HG02884 (cell line): ENCODE results near the gene CENPO.
"Not testable (repeated sequence)": the region's sequence is repeated elsewhere in the genome, so short reads cannot be mapped to it uniquely, and the experiment has no call there.

Experiments
- ATAC-seq: cut with Tn5 transposase; IDR thresholded peaks from one replicate; pipeline ENCODE4 v1.9.1; 2021; ENCODE audit warnings: mild to moderate bottlenecking, moderate library complexity; ENCODE audit not compliant: unreplicated experiment

Gene CENPO

DNA sequence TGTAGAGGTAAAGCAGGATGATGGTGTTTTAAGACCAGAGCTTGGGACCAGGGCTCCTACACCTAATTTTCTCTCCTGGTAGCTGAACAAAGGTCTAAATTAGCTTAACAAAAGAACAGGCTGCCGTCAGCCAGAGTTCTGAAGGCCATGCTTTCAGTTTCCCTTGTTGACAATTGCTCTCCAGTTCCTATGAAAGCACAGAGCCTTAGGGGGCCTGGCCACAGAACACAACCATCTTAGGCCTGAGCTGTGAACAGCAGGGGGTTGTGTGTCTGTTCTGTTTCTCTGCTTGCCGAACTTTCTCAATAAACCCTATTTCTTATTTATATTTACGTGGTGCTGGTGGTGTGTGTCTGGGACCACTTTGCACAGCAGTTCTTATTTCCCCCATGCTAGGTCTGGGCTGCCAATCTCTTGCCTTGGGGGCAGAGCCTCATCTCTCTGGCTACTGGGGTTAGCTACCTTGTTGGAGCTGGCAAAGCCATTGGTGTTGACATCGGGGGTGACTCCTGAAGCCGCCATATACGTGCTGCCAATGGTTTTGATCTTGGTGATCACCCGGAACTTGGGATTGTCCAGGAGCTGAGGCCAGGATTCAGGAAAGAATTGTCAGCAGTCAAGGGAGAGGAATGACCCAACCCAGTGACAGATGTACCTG, 29.0 kb downstream of the CENPO start:
- no peak for ATAC-seq

DNA sequence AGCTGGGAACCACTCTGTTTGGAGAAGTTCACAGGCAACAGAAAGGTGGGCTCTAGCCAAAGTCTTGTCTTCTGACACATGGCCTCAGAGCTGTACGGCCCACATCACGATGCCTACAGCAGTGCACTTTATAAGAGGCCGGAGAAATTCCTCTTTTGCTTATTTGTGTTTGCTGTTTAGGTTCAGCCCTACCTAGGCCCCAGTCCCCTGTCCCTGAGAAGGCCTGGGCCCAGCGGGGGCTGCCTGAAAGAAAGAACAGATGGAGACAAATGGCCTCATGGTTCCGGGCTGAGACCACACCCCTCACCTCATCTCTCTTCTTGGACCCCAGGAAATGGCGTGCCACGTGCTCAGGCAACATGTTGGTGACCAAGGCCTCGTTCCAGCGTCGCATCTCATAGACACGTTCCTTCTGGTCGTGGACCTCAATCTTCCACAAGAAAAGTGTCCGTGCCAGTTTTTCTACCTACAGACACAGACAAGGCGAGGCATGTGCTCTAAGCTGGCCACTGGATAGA, 30.9 kb downstream of the CENPO start:
- no peak for ATAC-seq

DNA sequence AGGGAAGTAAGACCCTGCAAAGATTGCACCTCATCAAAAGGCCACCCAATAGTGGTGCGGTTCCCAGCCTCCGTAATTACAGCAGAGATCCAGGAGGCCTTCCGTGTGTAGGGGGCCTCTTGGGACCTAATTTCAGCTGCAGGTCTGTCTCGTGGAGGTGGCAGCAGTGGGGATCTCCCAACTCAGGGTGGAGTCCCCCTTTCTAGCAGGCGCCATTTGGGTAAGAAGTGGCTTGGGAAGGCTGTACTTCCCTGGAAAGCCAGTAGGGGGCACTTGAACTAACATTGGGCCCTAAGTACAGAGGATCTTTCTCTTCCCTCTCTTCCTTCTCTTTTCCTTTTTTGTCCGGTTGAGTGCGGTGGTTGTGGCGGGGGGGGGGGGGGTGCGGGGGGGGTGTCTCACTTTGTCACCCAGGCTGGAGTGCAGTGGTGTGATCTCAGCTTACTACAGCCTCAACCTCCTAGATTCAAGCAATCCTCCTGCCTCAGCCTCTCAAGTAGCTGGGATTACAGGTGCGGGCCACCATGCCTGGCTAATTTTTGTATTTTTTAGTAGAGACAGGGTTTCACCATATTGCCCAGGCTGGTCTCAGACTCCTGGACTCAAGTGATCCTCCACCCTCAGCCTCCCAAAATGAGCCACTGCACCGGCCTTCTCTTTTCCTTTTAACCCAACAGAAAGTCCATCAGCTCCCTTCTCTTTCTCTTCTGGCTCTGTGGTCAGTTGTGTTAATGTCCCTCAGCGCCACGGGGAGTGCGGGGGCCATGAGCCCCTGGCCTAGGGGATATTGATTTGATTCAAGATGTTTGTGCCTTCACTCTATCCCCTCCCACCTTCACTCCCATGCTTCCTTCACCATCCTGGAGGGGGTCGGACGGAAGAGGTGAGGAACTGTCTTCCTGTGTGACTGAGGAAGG, 32.0 kb downstream of the CENPO start:
- ATAC-seq = no peak

DNA sequence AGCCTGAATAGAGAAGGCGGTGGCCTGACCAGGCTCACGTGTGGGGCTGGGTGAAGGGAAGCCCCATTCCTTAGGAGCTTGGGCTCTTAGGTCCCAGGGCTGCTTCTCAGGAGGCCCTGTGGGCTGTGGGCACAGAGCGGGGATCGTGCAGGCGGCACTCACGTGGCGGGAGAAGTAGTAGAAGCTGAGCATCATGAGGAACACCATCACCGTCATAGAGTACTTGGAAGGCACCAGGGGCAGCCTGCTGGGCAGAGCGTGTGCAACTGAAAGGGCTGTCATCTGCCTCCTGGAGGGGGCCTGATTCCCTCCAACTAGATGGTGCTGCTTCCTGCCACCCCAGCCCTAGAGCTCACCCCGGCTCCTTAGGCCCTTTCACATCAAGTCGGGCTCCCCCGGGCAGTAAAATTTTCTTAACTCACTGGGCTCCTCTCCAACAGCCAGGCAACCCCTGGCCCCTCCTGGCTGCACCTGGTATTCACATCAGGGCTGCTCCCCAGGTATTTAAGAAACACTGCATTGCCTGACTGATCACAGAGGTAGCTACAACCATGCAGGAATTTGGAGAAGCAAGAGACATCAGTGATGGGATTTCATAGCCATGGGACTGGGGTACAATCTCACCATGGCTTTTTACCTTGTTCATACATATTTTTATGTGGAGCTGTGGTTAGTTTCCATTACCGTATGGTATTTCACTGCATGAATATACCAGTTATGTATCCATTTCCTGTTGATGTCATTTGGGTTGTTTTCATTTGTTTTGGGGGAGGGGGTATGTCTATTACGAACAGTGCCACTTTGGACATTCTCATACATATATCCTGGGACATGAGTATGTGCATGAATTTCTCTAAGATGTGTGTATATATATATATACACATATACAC, 32.9 kb downstream of the CENPO start:
- no peak for ATAC-seq

DNA sequence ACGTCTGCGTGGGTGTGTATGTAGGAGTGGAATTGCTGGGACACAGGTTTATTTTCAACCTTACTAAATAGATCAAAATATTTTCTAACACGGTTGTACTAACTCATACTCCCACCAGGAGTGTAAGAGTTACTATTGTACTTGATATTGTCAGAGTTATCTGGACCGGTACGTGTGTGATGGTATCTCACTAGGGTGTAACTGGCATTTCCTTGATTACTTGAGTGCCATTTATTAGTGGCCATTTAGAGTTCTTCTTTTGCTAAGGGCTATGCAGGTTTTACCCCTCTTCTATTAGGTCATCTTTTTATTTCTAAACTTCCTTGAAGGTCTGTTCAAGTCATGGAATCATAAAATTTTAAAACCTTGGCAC, 33.5 kb downstream of the CENPO start:
- ATAC-seq = no peak

DNA sequence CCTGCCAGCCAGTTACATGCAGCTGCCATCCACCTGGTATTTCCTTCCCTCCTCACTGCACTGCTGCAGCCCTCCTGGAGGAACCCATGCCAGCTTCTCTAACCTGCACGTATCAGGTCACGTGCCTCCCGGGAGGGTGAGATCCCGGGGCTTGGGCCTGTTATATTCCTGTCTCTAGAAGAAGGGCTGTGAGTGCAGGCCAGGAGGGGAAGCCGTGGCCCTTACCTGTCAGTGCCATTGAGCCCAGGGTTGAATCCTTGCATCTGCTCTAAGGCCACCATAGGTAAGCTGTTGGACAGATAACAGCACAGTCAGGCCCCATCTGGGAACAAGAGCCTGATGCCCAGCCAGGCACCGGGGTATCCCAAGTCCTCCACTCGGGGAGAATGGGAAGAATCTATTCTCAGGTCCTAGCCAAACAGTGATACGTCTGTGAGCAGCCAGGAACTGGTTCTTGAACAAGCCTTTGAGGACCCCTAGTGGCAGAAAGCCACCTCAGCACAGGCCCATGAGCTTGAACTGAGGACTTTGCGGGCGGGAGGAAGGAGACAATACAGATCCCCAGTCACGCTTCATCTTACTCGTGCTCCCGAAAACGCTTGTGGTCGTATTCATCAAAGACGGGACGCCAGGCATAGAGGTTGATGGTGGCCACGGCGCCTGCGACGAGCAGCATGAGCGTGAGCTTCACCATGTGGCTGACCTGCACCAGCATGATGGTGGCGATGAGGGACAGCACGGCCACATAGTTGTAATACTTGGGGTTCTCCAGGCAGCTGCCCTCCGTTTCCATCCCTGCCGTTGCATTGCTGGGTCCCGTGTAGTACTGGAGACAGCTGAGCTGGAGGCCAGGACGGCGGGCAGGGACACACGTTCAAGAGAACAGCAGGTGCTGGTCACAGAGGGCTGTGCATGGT, 34.4 kb downstream of the CENPO start:
- peak; percentile 76 for ATAC-seq

DNA sequence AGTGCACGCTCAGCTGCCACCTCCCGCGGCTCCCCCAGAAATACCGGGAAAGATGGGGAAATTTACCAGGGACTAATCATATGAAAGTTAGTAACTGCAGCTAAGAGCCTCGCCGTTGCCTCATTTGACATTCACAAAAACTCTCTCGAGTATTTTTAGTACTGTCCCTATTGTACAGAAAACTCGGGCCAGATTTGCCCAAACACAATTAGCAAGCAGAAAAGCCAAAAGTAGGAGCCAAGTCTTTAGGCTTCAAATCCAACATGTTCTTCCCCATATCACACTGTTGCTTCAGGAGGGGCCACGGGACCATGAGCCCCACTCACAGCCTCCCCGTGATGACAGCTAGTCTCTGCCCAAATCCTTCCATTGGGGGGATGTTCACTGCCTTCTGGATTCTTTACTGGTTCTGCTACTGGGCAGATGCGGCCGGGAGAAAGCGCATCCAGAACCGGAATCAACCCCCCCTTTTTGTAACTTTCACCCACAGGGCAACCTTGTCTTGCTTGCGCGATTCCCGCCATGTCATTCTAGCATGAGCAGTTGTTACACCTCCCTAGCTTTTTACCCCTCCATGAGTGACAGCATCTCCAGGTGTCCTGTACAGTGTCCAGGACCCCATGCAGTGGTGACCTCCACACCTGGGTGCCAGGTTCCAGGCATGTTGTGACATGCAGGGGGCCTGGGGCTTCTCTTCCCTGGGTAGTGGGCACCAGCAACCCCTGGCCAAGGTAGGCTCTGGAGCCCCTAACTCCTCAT, 35.2 kb downstream of the CENPO start:
- no peak for ATAC-seq

DNA sequence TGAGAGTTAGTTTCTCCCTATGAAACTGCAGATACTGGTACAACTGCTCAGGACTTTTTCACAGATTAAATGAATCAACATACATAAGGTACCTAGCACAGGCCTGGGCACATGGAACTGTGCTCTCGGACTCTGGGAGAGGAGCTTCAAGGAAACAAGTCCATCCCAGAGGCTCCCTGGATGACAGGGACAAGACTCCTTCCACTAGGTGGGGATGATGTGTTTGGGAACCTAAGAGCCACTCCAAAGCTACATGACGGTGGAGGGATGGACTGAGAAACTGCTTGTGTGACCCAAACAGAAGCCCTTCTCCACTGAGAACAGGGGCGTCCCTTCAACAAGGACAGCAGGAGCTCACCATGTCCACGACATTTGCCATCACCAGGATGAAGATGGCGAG, 37.1 kb downstream of the CENPO start:
- no peak for ATAC-seq

DNA sequence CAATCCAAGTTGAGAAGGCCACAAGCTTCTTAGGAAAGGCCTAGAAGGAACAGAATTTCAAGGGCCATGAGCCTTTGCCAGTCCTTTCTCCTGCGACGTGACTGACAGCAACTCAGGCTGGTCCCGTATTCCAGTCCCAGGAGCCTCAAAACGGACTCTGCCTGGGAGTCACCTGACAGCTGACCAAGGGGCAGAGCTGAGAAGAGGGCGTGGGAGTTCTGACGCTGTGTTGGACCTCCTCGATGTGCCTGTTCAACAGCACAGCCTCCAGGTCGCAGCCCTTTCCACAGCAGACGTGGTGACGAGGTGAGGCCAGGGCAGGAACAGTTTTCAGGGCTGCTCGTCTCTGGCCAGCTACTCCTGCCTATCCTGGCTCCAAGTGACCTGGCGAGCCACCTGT, 37.6 kb downstream of the CENPO start:
- no peak for ATAC-seq

DNA sequence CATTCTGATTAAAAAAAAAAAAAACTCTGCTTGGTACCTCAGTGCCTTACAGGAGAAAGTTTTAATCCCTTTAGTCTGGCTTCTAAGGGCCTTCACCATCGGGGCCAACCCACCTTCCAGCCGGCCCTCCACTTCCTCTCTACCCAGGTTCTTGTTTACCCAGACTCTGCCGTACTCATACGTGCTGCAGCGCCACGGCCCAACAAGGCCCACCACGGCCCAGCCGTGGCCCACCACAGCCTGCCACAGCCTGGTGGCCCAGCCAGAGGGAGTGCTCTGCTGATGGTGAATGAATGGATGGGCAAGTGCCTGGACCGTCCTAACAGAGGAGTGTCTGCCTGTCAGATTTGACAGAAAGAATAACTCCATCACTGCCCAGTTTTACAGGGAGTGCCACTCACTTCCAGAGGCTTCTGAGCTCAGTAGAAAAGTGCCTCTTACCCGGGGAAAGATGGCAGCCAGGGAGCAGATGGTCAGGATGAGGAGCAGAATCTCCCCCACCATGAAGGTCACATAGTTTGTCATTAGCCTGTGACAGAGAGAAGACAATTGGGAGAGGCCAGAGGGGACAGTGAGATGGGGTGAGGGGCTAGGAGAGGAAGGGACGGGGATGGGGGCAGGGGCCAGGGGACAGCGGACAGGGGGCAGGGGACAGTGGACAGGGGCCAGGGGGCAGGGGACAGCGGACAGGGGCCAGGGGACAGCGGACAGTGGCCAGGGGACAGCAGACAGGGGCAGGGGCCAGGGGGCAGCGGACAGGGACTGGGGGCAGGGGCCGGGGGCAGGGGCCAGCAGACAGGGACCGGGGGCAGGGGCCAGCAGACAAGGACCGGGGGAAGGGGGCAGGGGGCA, 38.2 kb downstream of the CENPO start:
- ATAC-seq = no peak

DNA sequence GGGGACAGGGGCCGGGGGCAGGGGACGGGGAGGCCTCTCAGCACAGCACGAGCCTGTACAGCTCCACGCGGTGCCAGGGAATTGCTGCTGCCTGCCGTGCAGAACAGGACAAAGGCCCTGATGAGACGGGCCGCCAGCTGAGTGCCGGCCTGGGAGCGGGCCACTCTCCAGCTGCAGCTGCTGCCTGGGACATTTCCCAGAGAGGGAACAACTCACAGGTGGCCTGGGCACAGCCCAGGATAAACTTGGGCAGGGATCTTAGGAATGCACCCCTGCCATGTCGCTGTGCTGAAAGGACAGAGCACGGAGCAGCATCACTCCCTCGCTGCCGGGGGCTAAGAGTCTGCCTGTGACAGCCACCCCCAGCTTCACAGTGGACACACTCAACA, 38.8 kb downstream of the CENPO start:
- no peak for ATAC-seq

DNA sequence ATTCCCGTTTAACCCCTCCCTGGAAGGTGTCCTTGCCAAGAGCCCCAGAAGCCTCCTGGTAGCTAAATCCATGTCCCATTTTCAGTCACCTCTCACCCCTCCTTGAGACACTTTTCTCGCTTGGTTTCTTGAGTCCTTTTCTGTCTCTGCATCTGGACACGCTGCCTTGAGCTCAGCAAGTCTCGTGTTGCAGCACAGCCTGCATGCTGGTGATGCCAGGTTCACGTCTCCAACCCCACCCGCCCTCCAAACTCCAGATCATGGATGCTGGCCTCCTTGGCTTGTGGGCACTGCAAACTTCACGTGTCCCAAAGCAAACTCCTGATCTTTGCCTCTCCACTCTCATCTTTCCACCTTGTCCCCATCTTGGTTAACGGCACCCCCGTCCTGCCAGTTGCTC, 39.3 kb downstream of the CENPO start:
- ATAC-seq = no peak

DNA sequence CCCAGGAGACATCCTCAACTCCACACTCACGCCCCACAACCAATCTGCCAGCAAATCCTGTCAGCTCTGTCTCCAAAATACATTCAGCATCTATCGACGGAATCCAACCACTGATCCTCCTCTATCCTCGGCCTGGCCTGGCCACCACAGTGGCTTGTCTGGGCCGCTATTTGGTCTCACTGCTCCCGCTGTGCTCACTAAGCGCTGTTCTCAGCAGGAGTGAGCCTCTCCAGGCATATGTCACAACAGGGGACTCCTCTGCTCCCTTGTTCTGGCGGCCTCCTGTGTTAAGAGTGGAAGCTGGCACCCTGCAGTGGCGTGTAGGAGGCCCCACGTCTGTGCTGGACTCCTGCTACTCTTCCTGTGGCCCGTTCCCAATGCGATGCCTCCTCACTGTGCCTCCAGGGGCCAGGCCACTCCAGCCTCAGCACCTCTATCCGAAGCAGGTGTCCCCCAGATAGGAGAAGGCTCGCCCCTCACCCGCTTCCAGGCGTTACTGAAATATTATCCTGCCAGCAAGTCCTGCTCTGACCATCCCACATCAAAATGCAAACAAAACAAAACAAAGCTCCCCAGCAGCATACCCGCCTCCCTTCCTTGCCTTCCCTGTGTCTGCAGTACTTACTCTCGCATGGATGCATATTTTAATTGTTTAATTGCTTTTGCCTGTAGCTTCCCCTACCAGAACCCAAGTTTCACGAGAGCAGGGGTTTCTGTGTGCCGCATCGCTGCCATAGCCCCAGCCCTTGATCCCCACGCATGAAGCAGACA, 39.9 kb downstream of the CENPO start:
- no peak for ATAC-seq

DNA sequence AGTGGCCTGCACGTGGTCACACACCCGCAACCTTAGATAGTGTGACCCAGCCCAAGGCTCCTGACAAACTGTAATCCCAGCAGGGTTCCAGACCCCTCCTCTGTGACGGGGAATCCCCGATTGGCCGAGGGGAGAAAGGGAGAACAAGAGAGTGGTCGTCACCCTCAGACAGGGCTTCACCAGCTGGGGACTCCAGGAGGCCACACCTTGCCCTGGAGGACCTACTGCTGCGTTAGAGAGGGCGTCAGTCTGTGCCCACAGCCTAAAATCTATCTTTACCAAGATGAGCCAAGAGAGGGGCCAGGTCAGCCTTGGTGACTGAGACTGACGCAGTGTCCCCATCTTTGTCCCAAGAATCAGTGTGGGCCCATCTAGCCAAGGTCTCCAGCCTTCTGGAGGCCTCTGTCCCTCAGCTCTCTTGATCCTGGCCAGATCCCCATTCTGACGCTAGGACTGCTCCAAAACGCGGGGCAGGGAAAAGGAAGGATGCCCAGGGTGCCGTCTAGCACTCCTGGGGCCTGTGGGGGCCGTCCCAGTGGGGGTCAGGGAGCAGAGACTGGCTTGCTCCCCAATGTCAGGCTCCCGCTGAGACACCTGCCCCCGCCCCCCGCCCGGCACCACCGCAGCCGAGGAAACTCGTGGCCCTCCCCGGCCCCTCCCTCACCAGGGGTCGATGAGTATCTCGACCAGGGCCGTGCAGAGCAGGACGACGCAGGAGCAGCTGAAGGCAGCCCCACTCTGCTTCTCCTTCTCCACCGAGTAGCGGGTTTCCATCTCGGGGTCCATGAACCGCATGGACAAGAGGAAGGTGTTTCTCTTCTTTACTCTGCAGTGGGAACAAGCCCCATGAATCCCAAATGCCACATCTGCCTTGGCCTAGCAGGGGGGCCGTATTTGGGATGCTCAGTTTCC, 40.9 kb downstream of the CENPO start:
- ATAC-seq = no peak

DNA sequence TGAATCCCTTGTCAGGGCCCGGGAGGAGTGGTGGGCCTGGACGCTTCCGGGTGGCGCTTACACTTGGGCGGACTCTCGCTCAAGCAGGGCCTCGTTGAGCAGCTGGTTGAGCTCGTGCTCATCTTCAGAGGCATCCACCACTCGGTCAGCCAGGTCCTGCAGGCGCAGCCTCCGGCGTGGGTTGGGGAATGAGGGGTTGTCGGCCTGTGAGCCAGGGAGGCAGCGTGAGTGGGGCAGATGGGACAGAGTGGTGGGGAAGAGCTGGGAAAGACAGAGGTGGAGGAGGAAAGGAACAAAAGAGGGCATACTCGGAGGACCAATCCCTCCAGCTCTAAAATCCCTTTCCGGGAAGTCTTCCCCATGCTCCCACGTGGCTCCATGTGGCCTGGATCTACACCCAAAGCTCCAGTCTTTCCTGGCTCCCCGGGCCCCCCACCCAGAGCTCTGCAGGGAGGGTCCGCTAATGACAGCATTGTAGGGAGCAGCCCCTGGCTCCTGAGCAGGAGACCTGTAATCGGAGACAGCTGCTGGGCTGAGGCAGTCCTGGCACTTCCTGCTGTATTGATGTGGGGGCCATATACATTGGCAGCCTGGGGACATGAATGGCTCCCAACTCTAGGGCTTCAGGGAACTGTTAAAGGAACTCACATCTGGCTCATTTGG, 41.6 kb downstream of the CENPO start:
- ATAC-seq = no peak

DNA sequence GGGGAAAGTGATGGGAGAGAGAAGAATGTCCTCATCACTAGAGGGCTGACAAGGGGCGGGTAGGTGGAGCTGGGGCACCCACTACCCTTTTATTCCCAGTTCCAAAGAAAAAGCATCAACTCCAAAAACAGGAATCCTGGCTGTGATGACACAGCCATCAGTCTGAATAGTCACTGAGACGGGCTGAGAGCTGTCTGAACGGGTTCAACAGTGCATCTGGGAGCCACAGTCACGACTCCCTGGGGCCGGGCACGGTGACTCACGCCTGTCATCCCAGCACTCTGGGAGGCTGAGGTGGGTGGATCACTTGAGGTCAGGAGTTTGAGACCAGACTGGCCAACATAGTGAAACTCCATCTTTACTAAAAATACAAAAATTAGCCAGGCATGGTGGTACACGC, 42.2 kb downstream of the CENPO start:
- not testable (repeated sequence) for ATAC-seq
